ENCODE data around the gene COG2.

COG2 gene

DNA sequence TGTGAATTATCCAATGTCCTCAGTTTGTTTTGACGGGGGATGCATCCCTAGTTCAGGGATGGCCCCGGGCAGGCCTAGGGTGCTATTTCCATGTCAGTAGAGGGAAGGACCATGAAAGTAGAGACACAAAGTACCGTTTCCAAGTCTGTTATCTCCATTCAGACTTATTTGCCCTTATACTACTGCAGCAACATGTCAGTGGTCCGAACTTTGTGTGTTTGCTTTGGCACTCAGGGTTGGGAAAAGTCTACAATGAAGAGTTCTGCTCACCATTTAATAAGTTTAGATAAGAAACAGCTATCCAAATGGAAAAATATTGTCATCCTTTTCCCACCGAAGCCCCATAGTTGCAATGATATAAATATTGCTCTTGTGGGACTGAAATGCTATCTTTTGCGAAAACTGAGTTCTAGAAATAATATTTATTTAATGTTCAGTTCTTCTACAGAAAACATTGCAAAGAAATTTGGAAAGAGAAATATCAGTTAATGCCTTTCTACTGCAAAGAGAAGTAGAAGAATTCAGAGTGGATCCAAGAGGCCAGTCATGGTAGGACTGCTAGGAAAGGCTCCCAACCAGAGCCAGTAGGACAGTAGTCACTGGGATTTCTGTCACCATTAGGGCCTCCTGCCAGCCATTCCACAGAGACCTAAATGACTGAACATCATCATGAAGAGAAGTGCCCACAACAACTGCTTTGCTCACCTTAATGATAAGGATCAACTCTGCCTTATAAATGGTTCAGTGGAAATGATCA is 83.2 kb downstream of the COG2 start:
- Mint-ChIP-seq H3K4me3 (no peak overlapping the region), H3K27me3 (peaks cover 11% of the 10 kb centered on the region), H3K4me1 (ENCODE audit: low read depth) (no peaks in the 10 kb centered on the region), H3K27ac (no peak overlapping the region), H3K9me3 (no peaks in the 10 kb centered on the region), H3K36me3 (ENCODE audit: low read depth) (peaks cover 4% of the 10 kb centered on the region)

DNA sequence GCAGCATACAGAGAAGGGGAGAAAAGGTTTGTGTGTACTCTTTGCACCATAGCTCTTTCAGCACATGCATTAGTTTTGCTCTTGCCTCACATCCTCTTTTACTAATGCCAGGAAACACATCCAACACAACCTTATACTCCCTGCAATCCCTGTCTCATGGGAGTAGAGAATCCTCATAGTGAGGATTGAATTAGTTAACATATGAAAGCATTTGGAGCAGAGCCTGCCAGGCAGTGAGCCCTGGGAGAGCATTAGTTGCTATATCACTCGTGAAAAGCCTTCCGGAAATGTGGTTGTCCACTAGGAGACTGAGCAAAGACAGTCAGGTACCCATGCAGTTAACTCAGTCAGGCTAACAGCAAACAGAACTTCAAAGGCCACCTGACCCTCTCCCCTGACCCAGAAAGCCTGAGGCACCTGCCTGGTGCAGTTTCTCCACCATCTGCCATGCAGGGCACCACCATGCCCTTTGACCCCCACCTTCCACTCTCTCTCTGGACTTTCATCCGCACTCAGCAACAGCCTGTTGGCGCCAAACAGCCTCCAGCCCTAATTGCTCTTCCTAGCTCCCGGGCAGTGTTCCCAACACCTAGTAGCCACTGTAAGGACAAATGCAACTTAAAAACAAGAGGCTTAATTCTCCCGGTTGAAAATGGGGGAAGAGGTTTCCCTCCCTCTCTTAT is 86.6 kb downstream of the COG2 start:
- Mint-ChIP-seq H3K27ac (no peak overlapping the region), H3K4me3 (no peak overlapping the region), H3K36me3 (ENCODE audit: low read depth) (no peaks in the 10 kb centered on the region), H3K9me3 (no peaks in the 10 kb centered on the region), H3K4me1 (ENCODE audit: low read depth) (no peaks in the 10 kb centered on the region), H3K27me3 (peaks cover 4% of the 10 kb centered on the region)

DNA sequence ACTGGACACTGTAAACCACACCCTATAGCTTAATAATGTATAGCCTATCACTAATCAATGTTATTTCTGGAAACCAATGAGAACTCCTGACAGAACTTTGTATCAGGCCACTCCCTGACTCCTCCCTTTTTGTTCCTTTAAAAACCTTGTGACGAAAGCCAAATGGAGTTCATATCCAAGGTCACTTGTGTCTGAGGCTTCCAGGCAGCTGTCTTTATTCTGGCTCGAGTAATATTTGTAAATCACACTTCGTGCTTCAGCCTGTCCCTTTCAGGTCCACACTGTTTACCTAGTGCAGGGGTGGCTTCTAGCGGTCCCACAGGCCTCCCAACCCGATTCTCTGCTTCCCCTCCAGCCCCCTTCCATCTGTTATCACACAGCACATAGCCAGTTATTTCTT is 88.7 kb downstream of the COG2 start:
- H3K36me3 Mint-ChIP-seq (ENCODE audit: low read depth): no peaks in the 10 kb centered on the region
- no peaks in the 10 kb centered on the region for H3K4me1 Mint-ChIP-seq (ENCODE audit: low read depth)
- no peak overlapping the region for H3K4me3 Mint-ChIP-seq
- peaks cover 12% of the 10 kb centered on the region for H3K27me3 Mint-ChIP-seq
- no peak overlapping the region for H3K27ac Mint-ChIP-seq
- H3K9me3 Mint-ChIP-seq: no peaks in the 10 kb centered on the region

DNA sequence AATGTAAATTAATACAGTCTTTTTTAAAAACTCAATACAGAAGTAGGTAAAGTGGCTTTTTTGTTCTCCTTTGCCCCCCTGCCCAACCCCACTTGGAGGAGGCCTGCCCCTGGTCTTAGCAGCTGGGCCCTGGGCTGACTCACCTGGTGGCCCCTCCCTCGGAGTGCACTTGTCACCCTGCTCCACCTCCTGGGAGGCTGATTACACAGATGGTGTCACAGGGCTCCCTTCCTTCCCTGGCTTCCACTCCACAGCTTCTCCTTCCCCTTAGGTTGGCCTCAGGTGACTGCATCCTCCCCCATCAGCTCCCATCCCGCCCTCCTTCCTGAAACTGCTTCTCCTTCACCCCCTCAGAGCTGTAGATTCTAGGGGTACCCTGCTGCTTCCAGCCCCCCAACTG is 93.2 kb downstream of the COG2 start:
- H3K36me3 Mint-ChIP-seq (ENCODE audit: low read depth): no peaks in the 10 kb centered on the region
- peaks cover 3% of the 10 kb centered on the region for H3K9me3 Mint-ChIP-seq
- no peak overlapping the region for H3K4me3 Mint-ChIP-seq
- peaks cover 25% of the 10 kb centered on the region for H3K27me3 Mint-ChIP-seq
- H3K4me1 Mint-ChIP-seq (ENCODE audit: low read depth): no peaks in the 10 kb centered on the region
- H3K27ac Mint-ChIP-seq: no peak overlapping the region

DNA sequence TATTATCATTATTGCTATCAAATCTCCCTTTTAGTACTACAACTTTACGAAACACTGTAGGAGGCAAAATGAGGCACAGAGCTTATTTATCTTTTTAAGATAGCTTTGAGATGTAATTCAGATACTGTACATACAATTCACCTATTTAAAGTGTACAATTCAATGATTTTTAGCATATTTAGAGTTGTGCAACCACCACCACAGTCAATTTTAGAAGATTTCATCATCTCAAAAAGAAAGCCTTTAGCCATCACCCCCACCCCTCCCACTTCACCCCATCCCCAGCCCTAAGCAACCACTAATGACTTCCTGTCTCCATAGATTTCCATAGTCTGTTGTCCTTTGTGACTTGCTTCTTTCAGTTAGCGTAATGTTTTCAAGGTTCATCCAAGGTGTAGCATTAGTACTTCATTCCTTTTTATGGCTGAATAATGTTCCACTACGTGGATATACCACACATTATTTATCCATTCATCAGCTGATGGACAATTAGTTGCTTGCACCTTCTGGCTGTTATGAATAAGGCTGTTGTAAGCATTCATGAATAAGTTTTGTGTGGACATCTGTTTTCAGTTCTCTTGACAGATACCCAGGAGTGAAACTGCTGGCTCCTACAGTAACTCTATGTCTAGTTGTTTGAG is 95.5 kb downstream of the COG2 start:
- no peaks in the 10 kb centered on the region for H3K36me3 Mint-ChIP-seq (ENCODE audit: low read depth)

DNA sequence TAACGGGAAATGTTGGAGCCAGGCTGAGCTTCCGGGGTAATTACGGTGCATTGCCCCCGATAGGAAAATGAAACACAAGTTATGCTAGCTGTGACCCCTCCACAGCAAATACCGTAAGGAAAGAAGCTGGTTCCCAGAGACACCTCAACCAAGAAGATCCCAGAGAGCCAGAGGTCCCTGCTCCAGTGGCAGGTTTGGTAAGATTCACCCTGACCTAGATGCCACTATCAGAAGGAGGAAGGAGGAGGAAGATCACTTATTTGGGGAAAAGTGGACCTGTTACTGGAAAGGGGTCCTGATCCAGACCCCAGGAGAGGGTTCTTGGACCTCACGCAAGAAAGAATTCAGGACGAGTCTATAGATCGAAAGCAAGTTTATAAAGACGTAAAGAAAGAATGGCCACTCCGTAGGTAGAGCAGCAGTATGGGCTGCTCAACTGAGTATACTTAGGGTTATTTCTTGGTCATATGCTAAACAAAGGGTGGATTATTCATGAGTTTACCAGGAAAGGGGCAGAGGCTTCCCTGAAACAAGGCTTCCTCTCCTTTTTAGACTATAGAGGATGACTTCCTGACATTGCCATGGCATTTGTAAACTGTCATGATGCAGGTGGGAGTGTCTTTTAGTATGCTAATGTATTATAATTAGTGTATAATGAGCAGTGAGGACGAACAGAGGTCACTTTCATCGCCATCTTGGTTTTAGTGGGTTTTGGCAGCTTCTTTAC is 97.4 kb downstream of the COG2 start:
- Mint-ChIP-seq H3K9me3 (peaks cover 3% of the 10 kb centered on the region), H3K4me1 (ENCODE audit: low read depth) (no peaks in the 10 kb centered on the region), H3K27me3 (peaks cover 26% of the 10 kb centered on the region), H3K27ac (no peak overlapping the region), H3K4me3 (no peak overlapping the region), H3K36me3 (ENCODE audit: low read depth) (no peaks in the 10 kb centered on the region)

More for the DNA sequence above, 95.5 kb downstream of the COG2 start:
- Mint-ChIP-seq H3K27ac (no peak overlapping the region), H3K9me3 (peaks cover 3% of the 10 kb centered on the region), H3K4me3 (no peak overlapping the region), H3K27me3 (peaks cover 31% of the 10 kb centered on the region), H3K4me1 (ENCODE audit: low read depth) (no peaks in the 10 kb centered on the region)
